ENCODE data around the gene CYS1.
A peak's percentile ranks its signal among the peaks of the same experiment; 100 is the strongest.

The CYS1 gene

DNA sequence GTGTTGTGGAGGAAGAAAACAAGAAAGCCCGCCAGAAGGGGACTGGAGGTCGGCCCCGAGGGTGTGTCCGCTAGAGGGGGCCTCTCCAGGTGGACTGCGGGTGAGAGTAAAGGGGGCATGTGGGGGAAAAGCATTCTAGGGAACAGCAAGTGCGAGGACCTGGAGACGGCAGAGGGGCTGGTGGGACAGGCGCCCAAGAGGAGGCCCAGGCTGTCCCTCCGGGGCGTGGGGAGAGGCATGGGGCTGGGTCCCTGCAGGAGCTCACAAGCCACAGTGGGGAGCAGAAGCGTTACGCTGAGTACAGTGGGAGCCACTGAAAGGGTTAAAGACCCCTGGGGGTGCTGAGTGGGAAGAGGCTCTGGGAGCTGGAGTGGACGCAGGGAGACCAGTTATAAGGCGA, 38.5 kb downstream of the CYS1 start:
- CTCF ChIA-PET = interaction anchor here (1.5 to 12.1 kb wide), 3 partner anchors 13 to 241 kb away, joined by 4 to 260 read pairs (median 4); no protein-coding TSS in a partner anchor
- TF ChIP-seq, protein P1, sequence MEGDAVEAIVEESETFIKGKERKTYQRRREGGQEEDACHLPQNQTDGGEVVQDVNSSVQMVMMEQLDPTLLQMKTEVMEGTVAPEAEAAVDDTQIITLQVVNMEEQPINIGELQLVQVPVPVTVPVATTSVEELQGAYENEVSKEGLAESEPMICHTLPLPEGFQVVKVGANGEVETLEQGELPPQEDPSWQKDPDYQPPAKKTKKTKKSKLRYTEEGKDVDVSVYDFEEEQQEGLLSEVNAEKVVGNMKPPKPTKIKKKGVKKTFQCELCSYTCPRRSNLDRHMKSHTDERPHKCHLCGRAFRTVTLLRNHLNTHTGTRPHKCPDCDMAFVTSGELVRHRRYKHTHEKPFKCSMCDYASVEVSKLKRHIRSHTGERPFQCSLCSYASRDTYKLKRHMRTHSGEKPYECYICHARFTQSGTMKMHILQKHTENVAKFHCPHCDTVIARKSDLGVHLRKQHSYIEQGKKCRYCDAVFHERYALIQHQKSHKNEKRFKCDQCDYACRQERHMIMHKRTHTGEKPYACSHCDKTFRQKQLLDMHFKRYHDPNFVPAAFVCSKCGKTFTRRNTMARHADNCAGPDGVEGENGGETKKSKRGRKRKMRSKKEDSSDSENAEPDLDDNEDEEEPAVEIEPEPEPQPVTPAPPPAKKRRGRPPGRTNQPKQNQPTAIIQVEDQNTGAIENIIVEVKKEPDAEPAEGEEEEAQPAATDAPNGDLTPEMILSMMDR (IDR thresholded peaks at IDR 0.05; ENCODE audit: insufficient read depth, low read length, missing control alignments) = no peak
- POLR2A ChIA-PET = interaction anchor here (0.8 kb wide), 1 partner anchor 156 kb away, joined by 3 read pairs; no protein-coding TSS in a partner anchor
- H3K4me3 ChIP-seq (ENCODE audit: low read depth, low read length) = no peak overlapping the region
- DNase-seq (ENCODE audit: low read depth, low spot score) = no peak

DNA sequence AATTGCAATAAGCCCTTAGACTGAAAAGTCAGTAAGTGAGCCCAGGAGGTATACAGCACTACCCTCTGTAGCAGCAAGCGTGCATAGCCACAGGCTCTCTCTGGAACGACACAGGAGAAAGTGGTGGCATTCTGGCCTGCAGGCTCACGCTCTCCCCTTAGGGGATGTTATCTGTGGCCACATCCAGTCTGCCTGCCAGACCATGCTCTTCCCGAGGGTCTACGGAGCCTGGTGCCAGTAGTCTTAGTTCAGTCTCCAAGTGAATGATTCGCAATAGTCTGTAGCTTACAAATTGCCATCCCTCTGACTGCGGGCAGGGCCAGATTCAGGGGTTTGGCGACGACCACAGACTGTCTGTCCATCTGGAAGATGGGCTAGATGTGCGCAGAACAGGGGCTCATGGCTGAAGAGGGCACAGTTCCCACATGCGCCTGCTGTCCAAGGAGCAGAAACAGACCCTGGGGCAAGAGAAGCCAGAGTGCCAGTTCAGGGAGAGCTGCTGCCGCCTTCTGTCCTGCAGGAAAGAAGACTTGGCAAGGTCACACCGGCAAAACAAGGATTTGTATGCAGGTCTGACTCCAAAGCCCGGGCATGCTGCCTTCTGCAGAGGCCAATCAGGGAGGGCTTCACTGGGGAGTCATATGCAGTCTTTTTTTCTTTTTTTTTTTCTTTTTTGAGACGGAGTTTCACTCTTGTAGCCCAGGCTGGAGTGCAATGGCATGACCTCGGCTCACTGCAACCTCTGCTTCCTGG, 40.4 kb downstream of the CYS1 start:
- CTCF ChIA-PET = interaction anchor here (0.7 to 1.5 kb wide), 7 partner anchors 7 to 270 kb away, joined by 3 to 5 read pairs (median 3); no protein-coding TSS in a partner anchor
- POLR2A ChIA-PET = no interaction called here
- no peak overlapping the region for H3K4me3 ChIP-seq (ENCODE audit: low read depth, low read length)
- TF ChIP-seq, protein P1 (IDR thresholded peaks at IDR 0.05; ENCODE audit: insufficient read depth, low read length, missing control alignments) = no peak
- no peak for DNase-seq (ENCODE audit: low read depth, low spot score)

DNA sequence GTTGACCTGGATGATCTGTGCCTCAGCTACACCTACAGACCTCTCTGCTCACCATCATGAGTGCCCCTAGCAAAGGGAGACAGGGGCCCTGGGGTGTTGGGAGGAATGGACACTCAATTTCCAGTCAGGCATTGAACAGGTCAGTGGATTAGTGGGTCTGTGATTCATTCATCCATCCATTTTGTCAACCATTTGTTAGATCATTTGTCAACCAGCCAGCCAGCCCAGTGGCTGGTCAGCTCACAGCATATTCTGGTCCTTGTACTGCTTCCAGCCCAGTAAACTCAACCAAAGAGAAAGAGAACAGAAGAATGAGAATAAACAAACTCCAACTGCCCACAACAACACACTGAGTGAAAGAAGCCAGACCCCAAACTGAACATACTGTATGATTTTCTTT, 41.5 kb downstream of the CYS1 start:
- POLR2A ChIA-PET = no interaction called here
- no peak overlapping the region for H3K4me3 ChIP-seq (ENCODE audit: low read depth, low read length)
- TF ChIP-seq, protein P1 (IDR thresholded peaks at IDR 0.05; ENCODE audit: insufficient read depth, low read length, missing control alignments) = no peak
- DNase-seq (ENCODE audit: low read depth, low spot score) = no peak
- CTCF ChIA-PET = interaction anchor here (0.9 to 5.6 kb wide), 6 partner anchors 8 to 239 kb away, joined by 3 to 29 read pairs (median 6); no protein-coding TSS in a partner anchor

DNA sequence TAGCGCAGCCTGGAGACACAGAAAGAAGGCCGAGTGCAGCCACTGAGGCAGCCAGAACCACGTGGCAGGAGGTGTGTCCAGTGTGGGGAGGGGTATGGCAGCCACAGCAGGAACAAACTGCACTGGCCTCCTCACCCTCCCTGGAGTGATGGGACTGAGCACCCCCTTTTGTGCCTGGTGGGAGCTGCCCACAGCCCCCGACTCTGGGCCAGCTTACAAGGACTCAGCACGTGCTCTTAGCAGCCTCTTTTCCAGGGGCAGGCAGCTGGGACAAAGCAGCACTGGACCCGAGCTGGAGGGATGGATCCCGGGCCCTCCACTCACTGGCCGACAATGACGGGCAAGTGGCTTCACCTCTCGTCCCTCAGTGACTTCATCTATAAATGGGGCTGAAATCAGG, 42.1 kb downstream of the CYS1 start:
- TF ChIP-seq, protein P1 (IDR thresholded peaks at IDR 0.05; ENCODE audit: insufficient read depth, low read length, missing control alignments) = no peak
- DNase-seq (ENCODE audit: low read depth, low spot score) = no peak
- CTCF ChIA-PET = interaction anchor here (1.3 to 5.6 kb wide), 5 partner anchors 10 to 239 kb away, joined by 3 to 29 read pairs (median 9); no protein-coding TSS in a partner anchor
- POLR2A ChIA-PET = no interaction called here
- no peak overlapping the region for H3K4me3 ChIP-seq (ENCODE audit: low read depth, low read length)

DNA sequence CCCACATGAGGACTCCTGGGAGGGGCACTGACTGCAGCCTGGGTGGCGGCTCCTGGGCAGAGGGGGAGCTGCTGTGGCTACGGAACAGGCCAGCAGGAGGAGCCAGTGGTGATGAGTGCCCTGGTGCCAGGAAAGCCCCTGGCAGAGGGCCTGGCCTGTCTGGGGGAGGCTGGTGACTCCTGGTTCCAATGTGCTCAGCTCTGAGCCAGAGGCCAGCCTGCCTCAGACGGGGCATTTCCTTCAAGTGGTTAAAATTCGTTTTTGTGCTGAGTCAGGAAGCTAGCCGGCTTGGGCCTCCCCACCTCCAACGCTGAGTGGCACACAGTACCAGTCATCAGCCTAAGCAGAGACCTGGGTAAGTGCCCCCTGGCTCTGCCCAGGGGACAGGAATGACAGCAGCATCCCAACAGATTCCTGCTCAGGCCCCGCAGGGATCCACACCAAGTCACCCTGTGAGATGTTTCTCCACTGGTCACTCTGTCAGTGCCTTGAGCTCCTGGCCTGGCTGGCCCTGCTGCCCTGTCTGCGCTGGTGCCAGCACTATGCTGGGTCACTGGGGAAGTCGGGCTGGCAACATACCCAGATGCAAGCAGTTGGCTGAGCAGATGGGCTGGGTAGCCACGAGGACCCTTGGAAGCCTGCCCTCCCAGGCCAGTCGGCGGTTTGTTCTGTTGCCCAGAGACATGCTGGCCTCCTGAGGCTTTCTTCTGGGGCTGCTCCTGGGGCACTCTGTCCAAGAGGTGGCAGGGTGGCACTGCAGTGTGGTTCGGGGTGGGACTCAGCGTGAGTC, 43.9 kb downstream of the CYS1 start:
- POLR2A ChIA-PET = no interaction called here
- TF ChIP-seq, protein P1 (IDR thresholded peaks at IDR 0.05; ENCODE audit: insufficient read depth, low read length, missing control alignments) = peak; percentile 61
- no peak overlapping the region for H3K4me3 ChIP-seq (ENCODE audit: low read depth, low read length)
- CTCF ChIA-PET = interaction anchor here (1.4 to 5.6 kb wide), 6 partner anchors 11 to 237 kb away, joined by 4 to 29 read pairs (median 12); no protein-coding TSS in a partner anchor
- DNase-seq (ENCODE audit: low read depth, low spot score) = peak; percentile 31

DNA sequence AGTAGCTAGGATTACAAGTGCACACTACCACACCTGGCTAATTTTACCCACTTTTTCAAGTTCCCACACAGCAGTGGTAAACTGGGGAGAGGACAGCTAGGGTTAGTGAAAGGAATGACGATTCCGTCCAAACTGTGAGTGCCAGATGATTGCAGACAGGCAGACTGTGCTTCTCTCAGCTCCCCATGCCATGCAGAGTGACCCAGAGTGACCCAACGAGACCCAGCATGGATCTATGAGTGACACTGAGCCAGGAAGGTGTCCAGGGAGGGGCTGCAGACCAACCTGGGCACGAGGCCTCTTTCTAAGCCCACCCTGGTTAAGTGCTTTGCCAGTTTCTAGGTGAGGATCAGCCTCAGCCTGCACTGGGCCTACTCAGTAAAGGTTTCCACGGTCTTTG, 44.6 kb downstream of the CYS1 start:
- CTCF ChIA-PET = interaction anchor here (0.9 to 5.6 kb wide), 9 partner anchors 10 to 400 kb away, joined by 3 to 29 read pairs (median 4); no protein-coding TSS in a partner anchor
- DNase-seq (ENCODE audit: low read depth, low spot score) = no peak
- TF ChIP-seq, protein P1 (IDR thresholded peaks at IDR 0.05; ENCODE audit: insufficient read depth, low read length, missing control alignments) = no peak

More for the DNA sequence above, 44.6 kb downstream of the CYS1 start:
- H3K4me3 ChIP-seq (ENCODE audit: low read depth, low read length) = no peak overlapping the region
- POLR2A ChIA-PET = no interaction called here

Measured in AG04449 (cell line).